ENCODE results near the gene PPP2R5C.

The PPP2R5C gene

GRCh38 chr14:101844751-101845150 lies 83.2 kb downstream of the PPP2R5C start:
- no peak for DNase-seq

GRCh38 chr14:101845496-101845895 lies 84.0 kb downstream of the PPP2R5C start:
- no peak for DNase-seq

GRCh38 chr14:101845896-101846295 lies 84.4 kb downstream of the PPP2R5C start:
- DNase-seq, result no peak

- no peak for DNase-seq
Observed at GRCh38 chr14:101849125-101849524, 87.6 kb downstream of the PPP2R5C start.

- DNase-seq, result no peak
Observed at GRCh38 chr14:101849640-101850039, 88.1 kb downstream of the PPP2R5C start.

- no peak for DNase-seq
Observed at GRCh38 chr14:101851183-101851582, 89.7 kb downstream of the PPP2R5C start.

- DNase-seq, result no peak
Observed at GRCh38 chr14:101851736-101852405, 90.4 kb downstream of the PPP2R5C start.

GRCh38 chr14:101852785-101853184 lies 91.3 kb downstream of the PPP2R5C start:
- DNase-seq, result no peak

- DNase-seq, result no peak
Observed at GRCh38 chr14:101853455-101854018, 92.0 kb downstream of the PPP2R5C start.

GRCh38 chr14:101854366-101854765 lies 92.9 kb downstream of the PPP2R5C start:
- no peak for DNase-seq

GRCh38 chr14:101855958-101856357 lies 94.4 kb downstream of the PPP2R5C start:
- DNase-seq, result no peak

GRCh38 chr14:101856536-101856935 lies 95.0 kb downstream of the PPP2R5C start:
- no peak for DNase-seq

GRCh38 chr14:101857226-101857625 lies 95.7 kb downstream of the PPP2R5C start:
- DNase-seq, result no peak

GRCh38 chr14:101858791-101859537 lies 97.5 kb downstream of the PPP2R5C start:
- DNase-seq, result no peak

- DNase-seq, result no peak
Observed at GRCh38 chr14:101859538-101859902, 98.0 kb downstream of the PPP2R5C start.

GRCh38 chr14:101859958-101860357 lies 98.4 kb downstream of the PPP2R5C start:
- DNase-seq, result no peak

- no peak for DNase-seq
Observed at GRCh38 chr14:101861464-101861863, 100.0 kb downstream of the PPP2R5C start.

GRCh38 chr14:101862177-101862576 lies 100.7 kb downstream of the PPP2R5C start:
- DNase-seq, result no peak

GRCh38 chr14:101862711-101863110 lies 101.2 kb downstream of the PPP2R5C start:
- DNase-seq, result no peak

- DNase-seq, result no peak
Observed at GRCh38 chr14:101865288-101865687, 103.8 kb downstream of the PPP2R5C start.

GRCh38 chr14:101867854-101868253 lies 106.3 kb downstream of the PPP2R5C start:
- DNase-seq, result no peak

GRCh38 chr14:101869217-101869616 lies 107.7 kb downstream of the PPP2R5C start:
- no peak for DNase-seq

GRCh38 chr14:101870273-101870939 lies 108.9 kb downstream of the PPP2R5C start:
- no peak for DNase-seq

- DNase-seq, result no peak
Observed at GRCh38 chr14:101872346-101872745, 110.8 kb downstream of the PPP2R5C start.

All from stimulated activated CD4-positive, alpha-beta T cell treated with anti-CD3 and anti-CD28 coated beads, Interleukin-1b, Interleukin-23, amount 100 ng/mL, for 48 hours (primary cell).